NCI-H1694 (cell line): ENCODE results near the gene BEGAIN.

Experiments
- DNase-seq: peaks from one replicate; lab custom pipeline; 2025; lab: John Stamatoyannopoulos, UW

Gene BEGAIN

GRCh38 chr14:100601064-100601463 lies 13.8 kb upstream of the BEGAIN start:
- DNase-seq = no peak

- no peak for DNase-seq
Observed at GRCh38 chr14:100599981-100600380, 12.8 kb upstream of the BEGAIN start.

- no peak for DNase-seq
Observed at GRCh38 chr14:100594625-100594951, 7.4 kb upstream of the BEGAIN start.

- DNase-seq = no peak
Observed at GRCh38 chr14:100593751-100594624, 6.8 kb upstream of the BEGAIN start.

DNA sequence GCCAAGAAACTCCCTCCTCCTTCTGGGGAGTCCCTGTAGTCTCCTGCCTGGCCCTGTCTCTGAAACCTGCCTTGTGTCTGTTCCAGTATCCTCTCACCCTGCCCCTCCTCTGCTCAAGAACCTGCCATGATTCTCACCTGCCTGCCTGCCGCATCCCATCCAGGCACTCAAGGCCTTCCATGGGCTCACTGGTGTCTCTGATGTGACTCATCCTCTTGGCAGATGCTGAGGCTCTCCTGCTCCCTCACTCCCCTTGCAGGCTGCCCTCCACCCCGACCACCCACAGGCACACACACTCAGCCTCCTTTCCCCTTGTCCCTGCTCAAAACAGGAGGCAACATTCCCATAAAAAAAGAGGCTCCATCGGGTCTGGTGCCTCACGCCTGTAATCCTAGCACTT lies 5.8 kb upstream of the BEGAIN start:
- DNase-seq = no peak

DNA sequence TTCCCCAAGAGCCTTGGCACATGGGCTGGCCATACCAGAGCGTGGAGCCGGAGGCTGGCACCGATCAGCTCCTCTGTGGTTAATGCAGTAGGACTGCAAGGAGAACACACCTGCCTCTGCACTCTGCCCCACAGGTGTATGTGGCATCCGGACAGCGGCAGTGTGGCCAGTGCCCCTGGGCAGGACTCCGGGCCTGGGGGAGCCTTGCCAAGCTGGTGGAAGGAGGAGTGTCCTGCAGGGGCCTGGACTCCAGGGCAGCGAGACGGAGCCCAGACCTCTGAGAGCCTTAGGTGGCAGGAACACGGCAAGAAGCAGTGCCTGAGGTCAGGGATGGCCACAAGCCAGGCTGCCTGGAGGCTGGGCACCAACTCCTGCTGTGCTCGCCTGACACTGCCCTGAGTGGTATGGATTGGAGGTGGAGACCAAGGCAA lies 5.3 kb upstream of the BEGAIN start:
- DNase-seq = no peak

GRCh38 chr14:100591453-100592371 lies 4.5 kb upstream of the BEGAIN start:
- no peak for DNase-seq

GRCh38 chr14:100590726-100591452 lies 3.7 kb upstream of the BEGAIN start:
- no peak for DNase-seq

DNA sequence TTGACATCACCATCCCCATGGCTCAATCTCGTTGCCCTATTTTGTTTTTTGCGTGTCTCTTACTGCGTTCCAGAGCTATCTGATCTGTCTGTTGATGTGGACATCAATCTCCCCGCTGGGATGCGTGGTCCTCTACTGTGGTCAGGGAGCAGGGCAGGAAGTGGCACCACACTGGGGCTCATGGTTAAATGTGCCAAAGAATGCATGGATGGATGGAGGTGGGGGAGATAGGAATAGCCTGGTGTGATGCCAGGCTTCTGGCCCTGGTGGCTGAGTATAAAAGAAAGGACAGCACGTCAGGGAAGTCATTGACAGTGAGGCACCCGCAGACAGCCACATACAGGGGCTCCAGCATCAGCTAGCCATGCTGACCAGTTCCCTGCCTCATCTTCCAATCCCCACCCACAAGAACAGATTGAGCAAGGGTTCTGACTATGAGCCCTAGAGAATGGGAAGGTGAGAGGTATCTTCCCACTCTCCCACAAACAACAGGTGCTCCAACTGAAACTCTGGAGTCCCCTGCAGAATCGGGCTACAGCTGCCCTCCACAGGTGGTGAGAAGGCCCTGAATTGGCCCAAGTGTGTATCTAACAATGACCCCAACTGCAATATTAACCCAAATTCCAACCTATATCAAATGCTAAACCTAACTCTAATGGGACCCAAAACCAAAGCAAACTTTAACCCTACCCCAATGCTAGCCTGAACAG lies 2.7 kb upstream of the BEGAIN start:
- DNase-seq = no peak

DNA sequence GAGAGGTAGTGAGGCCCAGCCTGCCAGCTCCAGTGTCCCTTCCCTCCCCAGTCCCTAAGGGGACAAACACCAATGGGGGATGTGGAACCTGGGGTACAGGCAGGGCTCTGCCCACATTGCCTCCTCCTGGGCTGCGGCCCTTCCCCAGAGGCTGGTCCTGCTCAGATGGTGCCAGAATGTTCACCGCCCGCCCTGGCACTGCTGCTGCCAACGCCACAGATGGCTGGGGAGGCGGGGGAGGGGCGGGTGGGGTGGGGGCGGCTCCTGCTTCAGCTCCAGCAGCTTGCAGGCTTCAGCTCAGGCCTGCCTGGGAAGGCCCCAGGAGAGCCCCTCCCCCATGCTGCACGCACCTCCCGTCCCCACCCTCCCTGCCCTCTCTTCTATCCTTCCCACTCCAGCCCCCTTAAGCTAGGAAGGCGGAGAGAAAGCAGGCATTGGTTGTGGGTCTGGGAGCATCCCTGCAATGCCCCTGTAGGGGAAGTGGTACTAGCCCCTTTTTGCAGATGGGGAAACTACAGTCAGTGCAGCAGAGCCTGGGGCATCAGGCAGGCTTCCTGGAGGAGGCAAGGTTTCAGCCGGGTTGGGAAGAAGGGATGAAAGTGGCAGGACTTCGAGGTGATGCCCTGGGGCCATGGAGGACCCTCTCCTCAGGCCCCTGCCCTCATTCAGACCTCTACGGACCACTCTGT lies 2.0 kb upstream of the BEGAIN start:
- DNase-seq = peak; percentile 99

GRCh38 chr14:100588671-100589070 lies 1.5 kb upstream of the BEGAIN start:
- peak; percentile 74 for DNase-seq

DNA sequence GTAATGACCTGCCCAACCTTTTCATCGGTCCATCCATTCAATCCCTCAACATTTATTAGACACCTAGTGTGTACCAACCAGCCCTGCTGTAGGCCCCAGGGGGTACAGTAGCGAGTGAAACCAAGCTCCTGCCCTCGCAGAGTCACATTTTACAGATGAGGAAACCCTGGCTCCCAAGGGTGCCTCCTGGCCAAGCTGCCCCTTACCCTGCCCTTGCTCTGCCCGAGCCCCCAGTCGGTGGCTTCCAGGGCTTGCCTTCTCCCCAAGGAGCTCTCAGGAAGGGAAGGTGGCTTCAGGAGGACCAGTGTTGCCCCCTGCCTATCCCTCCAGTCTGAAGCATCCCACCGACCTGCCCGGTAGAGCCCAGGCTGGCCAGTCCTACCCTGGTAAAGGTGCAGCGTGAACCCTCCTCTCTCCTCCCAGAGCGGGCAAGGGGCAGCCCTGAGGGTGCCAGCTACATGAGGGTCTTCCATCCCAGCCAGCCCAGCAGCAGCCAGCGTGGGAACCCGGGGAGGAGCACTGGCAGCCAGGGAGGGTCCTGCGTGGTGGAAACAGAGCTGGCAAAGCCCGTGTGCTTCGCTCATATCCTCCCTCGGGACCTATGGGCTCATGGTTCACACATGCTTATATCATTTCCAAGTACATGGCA lies 670 bp upstream of the BEGAIN start:
- DNase-seq = peak; percentile 93

DNA sequence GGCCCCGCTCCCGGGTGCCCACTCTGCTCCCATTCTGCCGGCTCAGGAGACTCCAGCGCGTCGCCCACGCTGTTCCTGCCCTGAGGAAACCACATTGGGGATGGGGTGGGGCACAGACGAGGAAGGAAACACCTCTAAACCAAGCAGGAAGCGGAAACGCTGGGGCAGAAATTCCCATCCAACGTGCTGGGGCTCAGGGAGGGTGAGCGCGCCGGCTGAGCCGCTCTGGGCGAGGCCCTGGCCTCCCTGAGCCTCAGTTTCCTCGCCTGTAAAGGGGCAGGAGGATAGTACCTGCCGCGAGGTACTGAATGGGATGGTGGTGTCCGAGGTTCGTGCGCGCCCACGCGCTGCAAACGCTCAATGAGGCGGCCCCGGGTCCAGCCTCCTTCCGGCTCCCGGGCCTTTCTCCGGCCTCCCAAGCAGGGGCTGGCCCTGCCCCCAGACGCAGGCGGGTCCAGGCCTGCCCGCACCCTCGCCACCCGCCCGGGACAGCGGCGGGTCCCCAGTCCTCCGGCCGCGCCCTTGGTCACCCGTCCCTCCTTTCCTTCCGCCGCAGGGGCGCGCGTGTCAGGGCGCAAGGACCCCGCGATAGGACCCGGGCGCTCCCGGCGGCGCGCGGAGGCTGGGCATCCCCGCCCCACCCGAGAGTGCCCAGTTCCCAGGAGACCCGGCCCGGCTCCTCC lies 673 bp downstream of the BEGAIN start:
- no peak for DNase-seq

DNA sequence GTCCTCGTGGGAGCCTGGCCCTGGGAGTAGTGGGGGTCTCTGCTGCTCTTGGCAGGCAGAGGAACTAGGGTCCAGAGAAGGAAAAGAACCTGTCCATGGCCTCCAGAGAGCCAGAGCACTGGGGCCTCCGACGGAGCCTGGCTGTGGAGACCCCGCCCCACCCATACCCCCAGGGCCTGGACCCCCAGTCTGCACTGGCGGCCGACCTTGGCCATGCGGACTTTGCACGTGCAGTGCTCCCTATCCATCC lies 1.1 kb downstream of the BEGAIN start:
- no peak for DNase-seq

DNA sequence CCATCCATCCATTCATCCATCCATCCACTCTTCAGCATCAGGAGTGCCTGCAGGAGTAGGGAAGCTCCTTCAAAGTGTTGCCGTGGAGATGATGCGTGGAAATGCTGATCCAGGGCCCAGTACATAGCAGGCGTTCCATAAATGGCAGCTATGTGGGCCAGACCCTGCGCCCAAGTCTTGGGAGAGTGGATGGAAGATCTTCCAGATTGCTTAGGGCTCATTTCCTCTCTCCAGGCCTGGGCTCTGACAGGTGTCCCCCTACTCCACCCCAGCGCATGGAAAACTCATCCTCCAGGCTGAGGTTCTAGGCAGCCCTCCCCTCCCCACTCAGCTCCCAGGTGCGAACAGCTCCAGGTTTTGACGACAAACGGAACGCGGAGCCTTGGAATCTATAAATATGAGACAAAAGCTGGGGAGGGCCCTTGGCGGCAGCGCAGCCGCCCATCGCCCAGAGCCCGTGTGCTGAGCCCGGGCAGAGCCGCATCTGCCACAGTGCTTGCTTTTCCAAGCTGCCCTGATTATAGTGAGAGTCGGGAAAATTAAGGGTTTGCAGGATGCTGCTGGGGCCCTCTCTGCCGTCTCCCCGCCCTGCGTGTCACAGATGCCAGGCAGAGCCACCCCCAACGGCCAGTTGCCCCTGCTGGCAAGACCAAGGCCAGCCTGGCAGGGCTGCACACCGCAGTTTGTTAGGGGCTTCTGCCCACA lies 1.6 kb downstream of the BEGAIN start:
- DNase-seq = no peak

DNA sequence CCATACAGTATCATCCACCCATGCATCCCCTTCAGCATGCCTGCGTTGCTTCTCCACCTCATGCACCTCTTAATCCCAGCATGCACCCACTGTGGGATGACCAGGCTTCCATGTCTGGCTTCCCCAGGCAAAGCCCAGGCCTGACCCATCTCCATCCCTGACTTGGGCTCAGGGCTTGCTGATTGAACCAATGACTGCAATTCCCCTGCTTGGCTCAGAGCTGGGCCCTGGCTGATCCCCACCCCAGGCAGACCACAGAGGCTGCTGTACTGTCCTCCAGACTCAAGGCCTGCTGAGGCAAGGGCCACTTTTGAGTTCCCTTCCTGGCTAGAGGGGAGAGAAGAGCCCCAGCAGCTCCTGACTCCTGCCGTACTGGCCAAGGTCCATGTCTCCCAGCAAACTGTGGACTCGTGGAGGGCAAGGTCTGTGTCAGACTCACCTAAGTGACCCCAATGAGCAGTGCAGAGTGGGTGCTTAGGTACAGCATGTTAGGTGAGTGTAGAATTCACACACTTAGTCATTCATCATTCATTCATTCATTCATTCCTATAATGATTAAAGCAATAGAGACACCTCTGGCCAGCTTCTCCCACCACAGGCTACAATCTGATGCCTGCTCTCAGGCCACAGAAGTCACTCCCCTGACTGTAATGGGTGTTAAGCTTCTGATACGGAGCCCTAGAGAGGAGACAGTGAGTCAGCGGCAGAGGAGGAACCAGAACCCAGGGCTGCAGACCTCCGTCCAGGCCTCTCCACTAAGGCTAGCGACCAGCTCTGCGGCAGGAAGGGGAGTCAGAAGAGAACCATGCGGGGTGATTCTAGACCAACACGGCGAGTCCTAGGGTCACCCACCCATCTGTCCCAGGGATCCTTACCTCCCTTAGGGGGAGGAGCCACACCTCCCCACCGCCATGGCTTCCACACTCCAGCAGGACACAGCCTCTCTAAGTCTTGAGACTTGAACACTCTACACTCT lies 2.9 kb downstream of the BEGAIN start:
- DNase-seq = no peak

- DNase-seq = no peak
Observed at GRCh38 chr14:100583245-100583644, 4.0 kb downstream of the BEGAIN start.

GRCh38 chr14:100582496-100583165 lies 4.6 kb downstream of the BEGAIN start:
- DNase-seq = no peak
